Endodermal cell (in vitro differentiated cells): ENCODE results near the gene GCNT2. TPM values are rescaled to one million over a fixed set of nuclear protein-coding genes. Genes with fewer than 3 reads are reported as not detected.

Source experiments
- DNase-seq: peaks from one replicate; pipeline ENCODE4 v3.0.0-alpha.2; 2017
- H3K27ac ChIP-seq: 2 replicates; pipeline ENCODE4 v1.5.1; 2013; ENCODE audit warnings: mild to moderate bottlenecking, low read depth, low read length, moderate library complexity
- H3K27me3 ChIP-seq: 2 replicates; pipeline ENCODE4 v1.6.1; 2013; ENCODE audit warnings: mild to moderate bottlenecking, low read length, moderate library complexity; ENCODE audit not compliant: insufficient read depth, control insufficient read depth, poor library complexity, severe bottlenecking
- H3K36me3 ChIP-seq: 2 replicates; pipeline ENCODE4 v1.7.0; 2013; ENCODE audit warnings: mild to moderate bottlenecking, low read length, moderate library complexity; ENCODE audit not compliant: control insufficient read depth, insufficient read depth
- H3K4me1 ChIP-seq: one replicate; pipeline ENCODE4 v1.7.0; 2013; ENCODE audit warnings: low read length; ENCODE audit not compliant: control insufficient read depth, insufficient read depth
- H3K4me3 ChIP-seq: 2 replicates; pipeline ENCODE4 v1.5.1; 2013; ENCODE audit warnings: mild to moderate bottlenecking, low read length, moderate library complexity
- H3K9ac ChIP-seq: 2 replicates; pipeline ENCODE4 v1.6.1; 2013; ENCODE audit warnings: mild to moderate bottlenecking, low read length, moderate library complexity; ENCODE audit not compliant: poor library complexity, severe bottlenecking; ENCODE audit errors: extremely low read depth
- H3K9me3 ChIP-seq: 2 replicates; pipeline ENCODE4 v1.6.1; 2013; ENCODE audit warnings: mild to moderate bottlenecking, low read length, moderate library complexity; ENCODE audit not compliant: control insufficient read depth
- H3K27ac Mint-ChIP-seq: 2 replicates; pipeline ENCODE4 v1.8.0; 2020; ENCODE audit warnings: mixed read lengths
- H3K27me3 Mint-ChIP-seq: 2 replicates; pipeline ENCODE4 v1.8.0; 2021; ENCODE audit warnings: mild to moderate bottlenecking, mixed read lengths; ENCODE audit not compliant: insufficient read depth
- H3K36me3 Mint-ChIP-seq: 2 replicates; pipeline ENCODE4 v1.8.0; 2020; ENCODE audit warnings: low read depth, mixed read lengths
- H3K4me1 Mint-ChIP-seq: 2 replicates; pipeline ENCODE4 v1.8.0; 2020; ENCODE audit warnings: mixed read lengths
- H3K4me3 Mint-ChIP-seq: 2 replicates; pipeline ENCODE4 v1.8.0; 2020; ENCODE audit warnings: mild to moderate bottlenecking, moderate library complexity, mixed read lengths
- H3K9me3 Mint-ChIP-seq: 2 replicates; pipeline ENCODE4 v1.8.0; 2020; ENCODE audit warnings: mild to moderate bottlenecking, mixed read lengths
- CTCF ChIP-seq: fragments of 200-600 bp; sonication (generic); conservative IDR thresholded peaks from 2 replicates; pipeline ENCODE4 v1.5.0; 2021; ENCODE audit warnings: antibody characterized with exemption, mild to moderate bottlenecking
- WGBS, 2 experiments: methylation state at CpG; one replicate each; pipeline versions ENCODE4 v1.1.5 to v1.1.7; 2013; ENCODE audit warnings: missing lambda C conversion rate in 2 of 2, mixed read lengths in 1 of 2; ENCODE audit not compliant: insufficient coverage in 1 of 2, insufficient read length in 1 of 2; 5-methylcytosine and 5-hydroxymethylcytosine counted together
- total RNA-seq, 2 donors: library from RNA; stranded (reverse); fragmentation: NEBNext Ultra II Directional in 1 of 2; extraction: Animal tissue kit (Norgen Biotek cat#: 25700) in 1 of 2; gene quantifications; 2 replicates in 1 of 2; 3 replicates in 1 of 2; pipeline ENCODE4 v1.2.1, GENCODE V29; 2021

The GCNT2 gene
- total RNA-seq, 2 donors from 2014 or later, result 23.3 to 24.9 TPM

- no peak overlapping the region for H3K27ac ChIP-seq
- Mint-ChIP-seq H3K36me3 (no peaks in the 10 kb centered on the region), H3K27me3 (no peaks in the 10 kb centered on the region), H3K9me3 (no peaks in the 10 kb centered on the region), H3K4me3 (no peak overlapping the region), H3K4me1 (peaks cover 45% of the 10 kb centered on the region), H3K27ac (peak overlapping the region; percentile 89)
- no peak for TF ChIP-seq CTCF
- no peaks in the 10 kb centered on the region for H3K27me3 ChIP-seq
- H3K9ac ChIP-seq, result peak overlapping the region; percentile 74
- WGBS, 2 experiments, result 13 to 24% methylated on average over 11 to 13 of the region's 13 CpGs
- H3K4me1 ChIP-seq, result peaks cover 13% of the 10 kb centered on the region
- DNase-seq, result peak; percentile 91
- H3K9me3 ChIP-seq, result no peaks in the 10 kb centered on the region
- peak overlapping the region; percentile 87 for H3K4me3 ChIP-seq
- no peaks in the 10 kb centered on the region for H3K36me3 ChIP-seq
Observed at GRCh38 chr6:10585209-10585845, 64.2 kb downstream of the GCNT2 start.

- H3K4me1 ChIP-seq, result peaks cover 16% of the 10 kb centered on the region
- DNase-seq, result peak; percentile 75
- Mint-ChIP-seq H3K4me1 (peaks cover 43% of the 10 kb centered on the region), H3K27me3 (no peaks in the 10 kb centered on the region), H3K36me3 (no peaks in the 10 kb centered on the region), H3K9me3 (no peaks in the 10 kb centered on the region), H3K27ac (peak overlapping the region; percentile 89), H3K4me3 (no peak overlapping the region)
- peak overlapping the region; percentile 74 for H3K9ac ChIP-seq
- peak overlapping the region; percentile 87 for H3K4me3 ChIP-seq
- no peaks in the 10 kb centered on the region for H3K27me3 ChIP-seq
- no peak for TF ChIP-seq CTCF
- H3K9me3 ChIP-seq, result no peaks in the 10 kb centered on the region
- no peak overlapping the region for H3K27ac ChIP-seq
- 11 to 31% methylated on average over 4 to 5 of the region's 5 CpGs for WGBS, 2 experiments
- H3K36me3 ChIP-seq, result no peaks in the 10 kb centered on the region
Observed at GRCh38 chr6:10586302-10586701, 65.2 kb downstream of the GCNT2 start.

GRCh38 chr6:10587656-10588406, 66.7 kb downstream of the GCNT2 start:
- Histone ChIP-seq H3K4me3 (peak overlapping the region; percentile 87), H3K27me3 (no peaks in the 10 kb centered on the region), H3K9ac (peak overlapping the region; percentile 74), H3K4me1 (peaks cover 16% of the 10 kb centered on the region), H3K36me3 (no peaks in the 10 kb centered on the region), H3K27ac (no peak overlapping the region), H3K9me3 (no peaks in the 10 kb centered on the region)
- no peak for DNase-seq
- no peak for TF ChIP-seq CTCF
- 34 to 39% methylated on average over 10 to 14 of the region's 14 CpGs for WGBS, 2 experiments
- no peaks in the 10 kb centered on the region for H3K27me3 Mint-ChIP-seq
- no peak overlapping the region for H3K27ac Mint-ChIP-seq
- peaks cover 2% of the 10 kb centered on the region for H3K36me3 Mint-ChIP-seq
- H3K9me3 Mint-ChIP-seq, result no peaks in the 10 kb centered on the region
- no peak overlapping the region for H3K4me3 Mint-ChIP-seq
- H3K4me1 Mint-ChIP-seq, result peaks cover 46% of the 10 kb centered on the region
